ENCODE results near the gene RBM45.
A peak's percentile ranks its signal among the peaks of the same experiment; 100 is the strongest.
"Not testable (repeated sequence)": the region's sequence is repeated elsewhere in the genome, so short reads cannot be mapped to it uniquely, and the experiment has no call there.

The RBM45 gene

DNA sequence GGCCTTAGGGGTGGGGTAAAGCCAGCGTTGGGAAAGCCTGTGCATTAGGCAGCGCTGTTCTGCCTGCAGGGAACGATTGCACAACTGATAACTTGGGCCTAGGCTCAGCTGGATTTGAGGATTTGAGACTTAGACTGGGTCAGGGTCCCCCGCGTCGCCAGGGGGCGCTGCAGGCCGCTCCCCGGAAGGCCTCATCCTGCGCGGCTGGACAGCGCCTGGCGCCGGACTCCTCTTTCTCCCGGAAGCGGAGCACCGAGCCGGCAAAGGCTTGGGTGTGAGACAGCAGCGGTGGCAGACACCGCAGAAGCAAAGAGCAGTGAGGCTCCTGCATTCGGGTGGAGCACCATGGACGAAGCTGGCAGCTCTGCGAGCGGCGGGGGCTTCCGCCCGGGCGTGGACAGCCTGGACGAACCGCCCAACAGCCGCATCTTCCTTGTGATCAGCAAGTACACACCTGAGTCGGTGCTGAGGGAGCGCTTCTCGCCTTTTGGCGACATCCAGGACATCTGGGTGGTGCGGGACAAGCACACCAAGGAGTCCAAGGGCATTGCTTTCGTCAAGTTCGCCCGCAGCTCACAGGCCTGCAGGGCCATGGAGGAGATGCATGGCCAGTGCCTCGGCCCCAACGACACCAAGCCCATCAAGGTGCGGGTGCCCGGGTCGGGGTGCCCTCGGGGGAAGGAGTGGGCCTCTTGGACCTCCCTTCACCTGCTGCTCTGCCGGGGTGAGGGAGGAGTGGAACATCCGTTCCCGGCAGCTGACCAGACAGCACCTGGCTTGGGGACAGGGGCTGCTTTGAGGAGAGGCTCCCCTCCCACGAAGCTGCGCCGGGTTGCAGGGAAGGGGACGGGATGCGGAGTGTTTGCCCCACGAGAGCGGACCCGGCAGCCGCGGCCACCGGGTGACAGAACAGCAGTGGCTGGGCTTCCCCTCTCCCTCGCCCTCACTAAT, at the start of gene RBM45:
RBM45 (plus strand) TSS at position 236 of the 951 bp plus-strand sequence; CDS start at position 346, 110 bp downstream.
- DNase-seq (ENCODE audit: low spot score) = peak; percentile 86

DNA sequence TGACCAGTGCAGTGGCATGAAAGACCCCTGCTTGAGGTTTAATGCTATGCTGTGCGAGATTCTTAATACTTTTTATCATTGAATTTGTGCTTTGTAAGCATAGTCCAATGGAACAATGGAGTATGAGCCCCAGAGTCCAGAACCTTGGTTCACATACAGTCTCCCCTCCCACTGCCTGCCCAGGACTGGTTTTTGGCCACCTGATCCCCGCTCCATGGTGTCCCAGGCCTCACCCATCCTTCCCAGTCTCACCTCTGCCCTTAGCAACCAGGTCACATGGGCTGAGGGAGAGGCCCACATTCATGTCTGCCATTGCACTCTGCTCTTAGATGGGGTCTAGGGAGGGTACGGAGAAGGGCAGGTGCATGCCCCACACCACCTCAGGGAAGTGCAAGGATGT, 45.9 kb upstream of the RBM45 start:
- DNase-seq (ENCODE audit: low spot score) = no peak

- no peak for DNase-seq (ENCODE audit: low spot score)
Measured at GRCh38 chr2:178066890-178067669, 45.2 kb upstream of the RBM45 start.

GRCh38 chr2:178068823-178069454, 43.3 kb upstream of the RBM45 start:
- no peak for DNase-seq (ENCODE audit: low spot score)

DNA sequence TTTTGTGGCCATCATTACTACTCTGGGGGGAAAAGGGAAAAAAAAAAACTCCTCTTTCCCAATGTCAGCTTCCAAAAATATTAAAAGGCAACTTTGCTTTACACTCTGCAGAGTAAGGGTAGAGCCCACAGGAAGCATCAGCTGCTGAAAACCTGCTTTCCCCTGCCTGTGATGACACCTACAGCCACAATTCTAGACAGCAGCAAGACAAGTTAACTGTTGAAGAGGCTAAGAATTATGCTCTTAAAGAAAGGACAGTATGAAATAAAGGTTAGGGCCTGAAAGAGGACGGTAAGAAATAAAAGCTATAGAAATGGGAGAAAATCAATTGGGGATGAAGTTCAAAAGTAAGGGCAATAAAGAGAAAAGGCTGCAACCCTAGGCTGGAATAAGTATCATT, 42.7 kb upstream of the RBM45 start:
- DNase-seq (ENCODE audit: low spot score) = no peak

GRCh38 chr2:178070824-178071223, 41.4 kb upstream of the RBM45 start:
- no peak for DNase-seq (ENCODE audit: low spot score)

DNA sequence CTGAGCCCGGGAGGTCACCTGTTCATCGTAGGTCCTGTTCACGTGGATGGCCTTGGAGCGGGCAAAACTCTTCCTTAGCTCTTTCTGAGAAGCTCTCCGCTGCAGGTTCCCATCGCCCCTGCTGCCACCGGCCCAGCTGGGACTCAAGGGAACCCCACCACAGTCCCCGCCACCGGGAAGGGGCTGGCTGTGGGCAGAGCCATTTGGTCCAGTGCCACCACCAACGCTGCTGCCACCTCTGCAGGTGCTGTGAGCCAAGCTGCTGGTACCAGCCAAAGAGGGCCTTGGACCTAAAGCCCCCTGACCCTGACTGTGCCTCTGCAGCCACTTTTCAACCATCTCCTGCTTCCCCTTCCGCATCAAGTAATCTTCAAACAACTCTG, 40.2 kb upstream of the RBM45 start:
- no peak for DNase-seq (ENCODE audit: low spot score)

DNA sequence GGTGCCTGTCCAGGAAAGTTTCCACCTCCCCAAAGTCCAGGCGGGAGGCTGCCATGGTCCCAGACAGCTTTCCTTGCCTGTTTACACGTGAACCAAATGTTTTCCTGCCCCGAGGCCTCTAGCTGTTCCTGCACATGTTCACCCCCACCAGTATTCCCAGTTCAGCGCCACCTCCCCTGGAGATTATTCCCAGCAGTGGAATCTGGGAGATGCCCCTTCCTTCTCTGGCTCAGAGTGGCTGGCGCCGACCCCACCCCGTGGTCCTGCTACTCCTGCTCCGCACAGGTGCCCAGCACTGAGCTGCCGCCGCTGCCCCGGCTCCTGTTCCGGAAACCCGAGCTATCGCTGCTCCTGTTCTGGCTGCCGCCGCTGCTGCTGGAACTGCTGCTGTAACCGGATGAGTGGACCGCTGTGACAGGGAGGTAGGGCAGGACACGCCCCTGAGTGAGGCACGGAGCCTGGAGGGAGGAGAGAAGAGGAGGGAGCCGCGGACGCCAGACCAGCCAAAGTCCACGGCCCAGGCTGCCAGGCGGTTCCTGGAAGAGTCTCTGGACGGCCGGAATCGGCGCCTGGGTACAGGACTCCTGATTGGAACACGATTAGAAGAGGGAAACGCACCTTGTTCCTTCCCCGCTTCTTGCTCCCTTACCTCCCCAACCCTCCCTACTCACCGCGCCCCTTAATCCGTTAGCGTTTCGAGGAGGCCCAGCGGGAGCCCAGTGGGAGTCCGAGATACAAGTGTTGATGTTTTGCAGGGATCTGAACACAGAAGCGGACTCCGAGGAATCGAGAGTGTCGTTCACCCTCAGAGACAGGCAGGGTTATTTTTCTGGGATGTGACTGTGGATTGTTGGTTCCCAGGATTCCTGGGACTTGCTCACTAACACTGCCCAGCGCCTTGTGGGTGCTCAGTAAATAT, 39.6 kb upstream of the RBM45 start, which contains the start of gene PDE11A:
PDE11A (minus strand) TSS at position 395 of the 919 bp plus-strand sequence; CDS start at position 55, 340 bp downstream.
- peak; percentile 31 for DNase-seq (ENCODE audit: low spot score)

GRCh38 chr2:178074123-178075005, 37.9 kb upstream of the RBM45 start:
- no peak for DNase-seq (ENCODE audit: low spot score)

DNA sequence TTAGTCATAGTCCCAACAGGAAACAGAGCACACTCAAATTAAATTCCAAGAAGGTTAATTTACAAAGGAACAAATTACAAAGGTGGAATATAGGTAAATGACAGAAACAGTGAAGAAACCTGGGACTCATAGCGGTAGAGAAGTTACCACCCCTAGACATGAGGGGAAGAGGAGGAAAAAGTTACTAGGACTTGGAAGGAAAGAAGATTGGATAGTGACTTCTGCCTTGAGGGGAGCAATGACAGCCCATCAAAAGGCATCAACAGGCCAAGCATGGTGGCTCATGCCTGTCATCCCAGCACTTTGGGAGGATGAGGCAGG, 37.3 kb upstream of the RBM45 start:
- no peak for DNase-seq (ENCODE audit: low spot score)

DNA sequence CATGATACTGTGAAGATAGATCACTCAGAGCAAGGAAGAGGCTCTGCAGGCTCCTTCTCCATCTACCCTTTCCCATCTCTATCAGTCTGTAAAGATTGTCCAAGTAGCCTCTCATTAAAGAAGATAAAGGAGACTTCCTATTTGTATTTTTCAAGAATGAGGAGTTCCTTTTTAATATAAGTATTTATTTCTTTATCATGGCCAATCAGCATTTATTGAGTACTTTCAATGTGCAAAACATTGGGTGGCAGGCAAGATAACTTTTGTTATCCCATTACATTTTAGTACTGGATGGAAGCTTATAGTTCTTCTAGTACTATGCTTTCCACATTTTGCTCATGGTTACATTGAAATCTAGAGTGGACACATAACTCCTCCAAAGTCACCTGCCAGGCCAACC, 36.1 kb upstream of the RBM45 start:
- DNase-seq (ENCODE audit: low spot score) = no peak

DNA sequence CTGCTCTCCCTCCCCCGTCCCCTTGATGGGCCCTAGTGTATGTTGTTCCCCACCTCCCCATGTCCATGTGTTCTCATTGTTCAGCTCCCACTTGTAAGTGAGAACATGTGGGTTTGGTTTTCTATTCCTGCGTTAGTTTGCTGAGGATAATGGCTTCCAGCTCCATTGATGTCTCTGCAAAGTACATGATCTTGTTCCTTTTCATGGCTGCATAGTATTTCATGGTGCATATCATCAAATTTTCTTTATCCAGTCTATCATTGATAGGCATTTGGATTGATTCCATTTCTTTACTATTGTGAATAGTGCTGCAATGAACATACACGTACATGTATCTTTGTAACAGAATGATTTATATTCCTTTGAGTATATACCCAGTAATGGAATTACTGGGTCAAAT, 33.0 kb upstream of the RBM45 start:
- DNase-seq (ENCODE audit: low spot score) = not testable (repeated sequence)

DNA sequence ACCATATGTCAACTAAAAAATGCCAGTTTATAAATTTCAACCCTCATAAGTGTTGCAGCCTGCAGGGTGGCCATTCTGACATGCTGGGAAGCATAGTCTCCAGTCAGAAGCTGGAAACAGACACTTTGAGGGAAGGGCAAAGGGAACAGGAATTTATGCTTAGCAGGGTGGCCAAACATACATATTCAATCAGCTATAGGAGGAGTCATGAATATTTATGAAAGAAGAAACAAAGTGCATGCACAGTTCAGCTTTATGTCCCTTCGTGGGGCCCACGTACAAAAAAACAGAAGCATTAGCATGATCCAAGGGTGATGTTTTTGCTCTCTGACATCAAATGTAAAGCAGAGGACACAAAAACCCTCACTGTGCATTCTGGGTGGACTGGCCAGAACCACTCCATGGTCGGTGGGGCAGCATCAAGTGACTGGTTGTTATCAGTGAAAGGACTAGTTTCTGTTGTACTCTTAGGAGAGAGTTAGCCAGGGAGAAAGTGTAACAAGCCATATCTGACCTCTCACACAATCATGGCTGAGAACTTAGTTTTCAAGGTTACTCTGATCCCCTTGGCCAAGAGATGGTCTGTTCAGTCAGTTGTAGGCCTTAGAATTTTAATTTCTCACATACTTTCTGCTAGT, 29.7 kb upstream of the RBM45 start:
- no peak for DNase-seq (ENCODE audit: low spot score)

DNA sequence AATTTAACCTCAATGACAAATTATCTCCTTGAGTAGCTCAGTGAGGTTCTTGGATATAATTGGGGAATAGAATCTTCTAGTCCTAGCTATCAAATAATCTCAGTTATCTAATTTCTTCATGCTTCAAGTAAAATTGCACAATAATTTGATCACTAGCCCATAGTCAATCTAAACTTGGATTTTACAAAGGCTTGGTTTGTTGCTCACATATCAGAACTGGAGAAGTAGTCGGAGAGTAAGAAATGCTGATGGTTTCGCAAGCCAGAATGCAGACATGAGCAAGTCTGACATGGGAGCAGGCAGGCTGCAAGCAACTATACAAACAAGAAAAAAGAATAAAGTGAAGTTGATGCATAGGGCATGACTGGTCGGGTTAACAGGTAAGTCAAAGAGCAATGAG, 28.0 kb upstream of the RBM45 start:
- DNase-seq (ENCODE audit: low spot score) = no peak

DNA sequence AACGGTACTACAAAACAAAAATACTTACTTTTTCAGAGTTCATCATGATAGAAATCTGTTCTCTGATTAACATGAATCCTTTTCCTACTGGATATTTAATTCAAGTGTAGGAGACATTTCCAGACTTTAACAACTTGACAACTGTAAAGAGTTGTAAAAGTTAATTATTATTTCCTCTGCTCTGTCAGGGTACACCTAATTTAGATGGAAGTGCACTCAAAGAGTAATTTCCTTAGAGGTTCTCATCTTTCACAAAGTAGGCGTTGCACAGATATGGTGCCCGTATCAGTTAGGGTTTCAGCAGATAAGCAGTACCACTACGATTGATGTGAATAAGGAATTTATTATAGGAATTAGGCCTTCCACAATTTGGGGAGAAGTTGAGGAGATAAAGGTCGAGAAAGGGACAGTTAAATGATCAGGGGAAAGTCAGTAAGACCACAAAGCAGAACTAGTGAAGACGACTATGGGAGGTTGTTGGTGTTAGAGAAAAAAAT, 23.4 kb upstream of the RBM45 start:
- DNase-seq (ENCODE audit: low spot score) = no peak

DNA sequence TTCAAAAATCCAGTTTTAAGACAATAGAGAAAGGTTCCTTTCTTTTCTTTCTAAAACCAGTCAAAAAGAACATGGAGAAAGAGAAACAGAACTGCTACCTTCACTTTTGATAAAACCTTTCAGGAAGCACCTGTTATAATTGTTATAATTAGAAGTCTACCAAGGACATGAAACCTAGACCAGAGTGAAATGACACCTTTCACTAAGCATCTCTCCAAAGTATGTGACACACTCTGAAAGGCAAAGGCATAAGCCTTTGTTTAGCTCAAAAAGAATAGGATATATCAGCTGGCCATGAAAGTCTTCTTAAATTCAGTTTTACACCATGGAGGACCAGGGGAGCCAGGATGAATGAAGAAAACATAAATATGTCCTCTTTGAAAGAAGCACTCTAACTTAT, 18.8 kb upstream of the RBM45 start:
- DNase-seq (ENCODE audit: low spot score) = no peak

GRCh38 chr2:178101321-178102079, 10.7 kb upstream of the RBM45 start:
- DNase-seq (ENCODE audit: low spot score) = no peak

- DNase-seq (ENCODE audit: low spot score) = no peak
Measured at GRCh38 chr2:178105566-178105965, 6.7 kb upstream of the RBM45 start.

- no peak for DNase-seq (ENCODE audit: low spot score)
Measured at GRCh38 chr2:178106053-178106452, 6.2 kb upstream of the RBM45 start.

Data from cerebellar cortex (tissue), 1 donor.